ENCODE data around the gene GPC6.

The GPC6 gene

DNA sequence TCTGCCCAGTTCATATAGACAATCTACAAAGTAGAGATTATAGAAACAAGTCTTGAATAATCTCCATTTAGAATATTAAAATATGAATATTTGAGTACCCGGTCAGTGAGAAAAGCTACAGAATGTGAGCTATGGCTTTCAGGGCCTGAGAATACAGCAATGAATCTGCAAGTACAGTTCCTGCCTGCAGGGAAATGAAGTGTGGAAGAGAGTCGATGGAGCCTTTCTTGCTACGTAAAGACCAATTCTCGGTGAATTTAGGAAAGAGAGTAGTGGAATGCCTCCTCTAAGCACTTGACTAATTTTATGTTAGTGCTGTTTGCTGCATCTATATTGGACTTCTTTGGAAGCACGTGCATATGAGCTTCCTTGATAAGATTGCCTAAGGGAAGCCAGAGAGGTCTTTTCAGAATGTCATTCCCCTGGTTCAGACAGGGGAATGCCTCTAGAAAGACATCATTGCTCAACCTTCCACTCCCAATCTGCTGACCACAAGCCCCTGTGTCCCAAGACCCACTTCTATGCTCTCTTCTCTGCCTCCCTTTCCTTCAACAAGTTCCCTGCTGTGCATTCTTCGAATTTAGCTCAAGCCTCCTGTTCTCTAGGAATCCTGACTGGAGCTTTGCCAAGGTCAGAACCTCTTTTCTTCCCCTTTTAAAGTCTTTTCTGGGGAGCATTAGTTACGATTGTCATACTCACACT, 41.9 kb downstream of the GPC6 start:
- in situ Hi-C loops (cut with HindIII; ENCODE audit: low sequenced_read_pairs) = no loop called here

GRCh38 chr13:93270769-93271742, 44.4 kb downstream of the GPC6 start:
- in situ Hi-C loops (cut with HindIII; ENCODE audit: low sequenced_read_pairs) = no loop called here

- in situ Hi-C loops (cut with HindIII; ENCODE audit: low sequenced_read_pairs) = no loop called here
These were observed 53.4 kb downstream of the GPC6 start for GRCh38 chr13:93279982-93280381.

DNA sequence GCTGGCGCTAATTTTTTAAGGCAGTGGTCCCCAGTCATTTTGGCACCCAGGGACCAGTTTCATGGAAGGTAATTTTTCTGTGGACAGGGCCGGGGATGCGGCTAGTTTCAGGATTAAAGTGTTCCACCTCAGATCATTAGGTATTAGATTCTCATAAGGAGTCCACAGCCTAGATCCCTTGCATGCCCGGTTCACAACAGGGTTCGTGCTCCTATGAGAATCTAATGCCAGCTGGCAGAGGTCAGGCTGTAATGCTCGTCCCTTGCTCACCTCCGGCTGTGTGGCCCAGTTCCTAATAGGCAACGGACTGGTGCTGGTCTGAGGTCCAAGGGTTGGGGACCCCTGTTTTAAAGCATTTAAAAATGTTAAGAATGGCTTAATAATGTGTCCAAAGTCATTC, 54.1 kb downstream of the GPC6 start:
- in situ Hi-C loops (cut with HindIII; ENCODE audit: low sequenced_read_pairs) = no loop called here

DNA sequence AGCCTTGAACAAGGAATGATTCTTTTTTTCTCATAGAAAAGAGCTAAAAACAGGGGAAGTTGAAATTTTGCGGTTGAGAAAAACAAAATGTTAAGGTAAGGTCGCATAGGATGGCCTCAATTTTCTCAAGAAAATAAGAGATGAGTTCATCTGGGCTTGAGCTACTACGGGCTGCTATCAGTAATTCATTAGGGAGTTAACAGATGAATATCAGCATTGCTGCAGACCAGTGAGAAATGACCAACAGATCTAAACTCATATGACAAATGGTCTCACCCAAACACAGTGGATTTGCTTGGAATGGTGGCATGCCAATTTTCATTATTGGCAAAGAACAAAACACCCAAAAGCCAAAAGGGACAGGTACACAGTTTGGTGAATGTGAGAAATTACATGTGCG, 56.6 kb downstream of the GPC6 start:
- in situ Hi-C loops (cut with HindIII; ENCODE audit: low sequenced_read_pairs) = no loop called here

DNA sequence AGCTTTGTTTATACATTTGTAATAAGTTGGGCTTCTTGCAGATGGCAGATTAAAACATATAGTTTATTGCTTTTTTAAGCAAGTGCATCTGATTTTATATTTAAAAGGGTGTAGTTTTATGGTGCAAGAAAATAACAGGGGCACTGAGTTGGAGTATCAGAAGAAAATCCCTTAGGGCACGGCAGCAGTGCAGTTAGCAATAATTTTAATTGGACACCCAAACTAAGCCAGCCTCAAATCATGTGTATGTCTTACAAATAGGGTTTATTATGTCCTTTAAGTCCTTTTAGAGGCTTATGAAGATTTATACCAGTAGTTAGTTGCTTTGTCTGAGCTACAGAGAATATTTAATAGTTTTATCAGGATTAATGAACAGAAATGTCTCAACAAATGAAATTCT, 57.5 kb downstream of the GPC6 start:
- in situ Hi-C loops (cut with HindIII; ENCODE audit: low sequenced_read_pairs) = no loop called here

DNA sequence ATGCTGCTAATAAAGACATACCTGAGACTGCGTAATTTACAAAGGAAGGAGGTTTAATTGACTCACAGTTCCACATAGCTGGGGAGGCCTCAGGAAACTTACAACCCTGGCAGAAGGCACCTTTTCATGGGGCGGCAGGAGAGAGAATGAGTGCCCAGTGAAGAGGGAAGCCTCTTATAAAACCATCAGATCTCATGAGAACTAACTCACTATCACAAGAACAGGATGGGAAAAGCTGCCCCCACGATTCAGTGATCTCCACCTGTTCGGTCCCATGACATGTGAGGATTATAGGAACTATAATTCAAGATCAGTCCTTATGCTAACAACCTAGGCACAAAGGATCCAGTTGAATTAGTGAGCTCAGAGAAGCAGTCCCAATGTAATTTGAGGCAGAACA, 59.4 kb downstream of the GPC6 start:
- in situ Hi-C loops (cut with HindIII; ENCODE audit: low sequenced_read_pairs) = no loop called here

- in situ Hi-C loops (cut with HindIII; ENCODE audit: low sequenced_read_pairs) = no loop called here
These were observed 62.4 kb downstream of the GPC6 start for GRCh38 chr13:93289053-93289452.

- in situ Hi-C loops (cut with HindIII; ENCODE audit: low sequenced_read_pairs) = no loop called here
These were observed 63.2 kb downstream of the GPC6 start for GRCh38 chr13:93289842-93290241.

DNA sequence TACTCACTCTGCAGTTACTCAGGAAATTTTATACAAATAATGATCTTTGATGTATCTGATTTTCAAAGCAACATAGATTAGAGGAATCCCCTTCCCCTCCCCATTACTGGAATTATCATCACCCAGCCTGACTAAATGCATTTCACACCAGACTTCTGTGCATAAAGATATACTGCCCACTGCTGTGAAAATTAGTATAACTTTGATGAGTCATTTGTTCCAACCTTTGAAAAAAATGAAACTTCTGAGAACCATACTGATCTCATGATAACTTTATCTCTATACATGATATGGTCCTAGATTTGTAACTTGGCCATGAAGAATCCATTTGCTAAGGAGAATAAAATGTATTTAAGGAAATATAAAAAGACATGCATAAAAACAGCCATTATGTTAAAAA, 63.9 kb downstream of the GPC6 start:
- in situ Hi-C loops (cut with HindIII; ENCODE audit: low sequenced_read_pairs) = no loop called here

DNA sequence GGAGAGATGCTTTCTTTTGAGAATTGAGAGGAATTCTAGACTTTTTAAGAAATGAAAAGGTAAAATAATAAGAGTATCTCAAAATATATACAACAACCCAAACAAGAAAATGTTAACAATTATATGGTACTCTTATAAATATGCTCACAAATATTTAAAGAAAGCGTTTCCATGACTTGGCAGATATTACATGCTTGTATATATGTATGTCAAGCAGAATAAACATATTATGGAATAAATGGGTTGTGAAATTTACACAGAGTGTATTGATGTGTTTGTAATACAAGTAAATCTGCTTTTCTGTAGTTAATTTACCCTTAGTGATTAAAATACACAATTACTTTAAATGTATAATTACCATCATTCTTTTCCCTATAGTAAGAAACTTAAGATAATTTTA, 65.8 kb downstream of the GPC6 start:
- in situ Hi-C loops (cut with HindIII; ENCODE audit: low sequenced_read_pairs) = no loop called here

DNA sequence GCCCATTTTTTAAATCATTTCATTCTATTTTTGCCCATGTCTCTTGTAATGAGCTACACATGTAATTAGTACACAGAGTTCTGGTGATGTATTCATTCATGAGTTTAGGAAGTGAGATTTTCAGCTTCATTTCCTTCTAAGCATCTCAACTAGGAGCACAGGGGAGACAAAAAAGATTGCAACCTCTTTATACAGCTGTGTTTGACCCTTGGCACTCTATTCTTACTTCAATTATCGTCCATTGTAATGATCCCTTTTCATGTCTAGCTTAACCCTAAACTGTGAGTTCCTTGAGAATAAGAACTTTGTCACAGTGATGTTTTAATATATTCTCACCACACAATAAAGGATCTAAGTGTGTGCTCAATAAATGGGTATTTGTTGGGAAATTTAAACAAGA, 67.1 kb downstream of the GPC6 start:
- in situ Hi-C loops (cut with HindIII; ENCODE audit: low sequenced_read_pairs) = no loop called here

DNA sequence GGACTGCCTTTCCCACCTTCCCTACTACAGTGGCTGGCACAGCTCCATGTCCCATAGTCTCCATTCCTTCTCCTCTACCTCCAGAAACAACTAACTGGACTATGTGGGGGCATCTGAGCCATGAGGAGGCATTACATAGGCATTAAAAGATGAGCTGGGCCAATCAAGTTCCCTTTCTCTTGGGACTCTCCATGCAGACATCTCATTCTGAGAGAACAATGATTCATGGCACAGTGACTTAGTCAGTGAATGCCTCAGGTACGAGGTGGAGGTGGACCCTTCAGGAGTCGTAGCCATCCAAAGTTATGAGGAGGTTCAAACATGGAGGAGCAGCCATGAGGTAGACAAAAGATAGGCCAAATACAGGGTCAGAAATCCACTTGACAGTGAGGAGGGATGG, 70.0 kb downstream of the GPC6 start:
- in situ Hi-C loops (cut with HindIII; ENCODE audit: low sequenced_read_pairs) = no loop called here

- in situ Hi-C loops (cut with HindIII; ENCODE audit: low sequenced_read_pairs) = no loop called here
These were observed 72.1 kb downstream of the GPC6 start for GRCh38 chr13:93298713-93299112.

DNA sequence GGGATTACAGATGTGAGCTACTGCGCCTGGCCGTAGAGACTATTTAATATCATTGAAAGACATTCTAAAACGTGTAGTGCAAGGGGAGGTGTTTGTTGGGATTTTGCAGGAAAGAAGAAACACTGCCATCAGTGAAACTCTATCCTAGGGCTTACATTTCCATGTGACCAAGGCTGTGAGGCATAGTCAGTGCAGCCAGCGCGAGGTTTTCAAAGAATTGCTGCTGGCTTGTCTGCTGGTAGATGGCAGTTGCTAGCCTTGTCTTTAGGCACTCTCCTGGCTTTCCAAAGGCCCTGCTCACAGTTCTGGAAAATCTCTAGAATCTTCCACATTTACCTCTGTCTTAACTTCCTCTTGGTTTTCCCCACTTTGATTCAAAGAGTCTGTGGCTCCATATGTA, 77.5 kb downstream of the GPC6 start:
- in situ Hi-C loops (cut with HindIII; ENCODE audit: low sequenced_read_pairs) = no loop called here

GRCh38 chr13:93304868-93305613, 78.4 kb downstream of the GPC6 start:
- in situ Hi-C loops (cut with HindIII; ENCODE audit: low sequenced_read_pairs) = no loop called here

GRCh38 chr13:93305886-93306285, 79.3 kb downstream of the GPC6 start:
- in situ Hi-C loops (cut with HindIII; ENCODE audit: low sequenced_read_pairs) = no loop called here

DNA sequence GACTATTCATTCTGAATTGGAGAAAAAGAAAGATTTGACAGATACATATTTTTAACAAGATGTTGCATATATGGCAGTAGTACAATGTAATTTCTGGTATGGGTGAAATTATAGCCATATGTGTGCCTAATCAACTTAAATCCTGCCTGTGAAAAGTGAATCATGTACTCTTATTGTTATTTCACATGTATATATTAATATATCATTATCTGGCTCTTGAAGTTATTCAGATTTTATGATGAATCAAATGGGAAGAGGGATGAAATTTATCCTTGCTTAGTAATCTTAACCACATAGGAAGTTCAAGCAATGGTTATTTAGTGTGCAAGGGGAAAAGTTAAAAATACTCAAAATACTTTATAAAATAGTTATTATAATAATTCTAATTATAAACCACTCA, 80.5 kb downstream of the GPC6 start:
- in situ Hi-C loops (cut with HindIII; ENCODE audit: low sequenced_read_pairs) = no loop called here

GRCh38 chr13:93307651-93308050, 81.0 kb downstream of the GPC6 start:
- in situ Hi-C loops (cut with HindIII; ENCODE audit: low sequenced_read_pairs) = no loop called here

DNA sequence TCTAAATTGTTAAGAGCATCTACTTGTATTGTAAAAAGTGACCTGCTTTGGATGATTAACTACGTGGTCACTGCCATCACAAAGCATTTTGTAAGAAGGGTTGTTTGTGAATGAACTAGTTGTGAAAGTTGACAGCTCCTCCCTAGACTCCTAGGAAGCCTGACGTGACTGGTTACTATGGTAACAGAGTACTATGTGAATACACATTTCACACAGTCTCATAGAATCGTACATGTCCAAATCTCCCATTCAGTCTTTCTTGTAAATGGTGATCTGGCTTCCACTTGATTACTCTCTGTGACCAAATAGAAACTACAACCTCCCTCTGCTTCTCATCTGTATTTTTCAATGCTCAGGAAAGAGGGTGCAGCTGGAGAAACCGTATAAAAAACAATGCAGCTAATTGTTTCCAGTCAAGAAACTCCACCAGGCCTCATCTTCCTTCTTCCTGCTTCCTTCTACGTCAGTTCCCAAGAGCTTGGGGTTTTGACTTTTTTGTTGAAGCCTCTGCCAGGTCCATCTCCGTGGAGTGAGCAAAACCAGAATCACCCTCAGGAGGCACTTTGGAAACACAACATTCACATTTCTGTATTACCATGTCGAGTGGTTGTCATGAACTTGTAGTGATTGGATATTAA, 83.4 kb downstream of the GPC6 start:
- in situ Hi-C loops (cut with HindIII; ENCODE audit: low sequenced_read_pairs) = no loop called here

GRCh38 chr13:93316841-93317240, 90.2 kb downstream of the GPC6 start:
- in situ Hi-C loops (cut with HindIII; ENCODE audit: low sequenced_read_pairs) = no loop called here
